Peyer's patch (tissue), 4 donors: ENCODE results near the gene ZNF778. TPM values are rescaled to one million over a fixed set of nuclear protein-coding genes. Genes with fewer than 3 reads are reported as not detected.
"Not testable (repeated sequence)": the region's sequence is repeated elsewhere in the genome, so short reads cannot be mapped to it uniquely, and the experiment has no call there.

Source experiments
- DNase-seq, 3 donors: peaks; one replicate each; pipeline ENCODE4 v3.0.0-alpha.2; 2017 to 2019
- H3K27ac ChIP-seq, 4 donors: fragments of 200-600 bp; sonication (generic); one replicate each; pipeline ENCODE4 v1.5.1; 2016 to 2019
- H3K27me3 ChIP-seq, 2 donors: fragments of 200-600 bp; sonication (generic); one replicate each; pipeline ENCODE4 v1.5.1; 2019
- H3K36me3 ChIP-seq, 3 donors: fragments of 200-600 bp; sonication (generic); one replicate each; pipeline ENCODE4 v1.5.1; 2016 to 2019
- H3K4me1 ChIP-seq, 4 donors: fragments of 200-600 bp; sonication (generic); one replicate each; pipeline ENCODE4 v1.5.1; 2016 to 2019
- H3K4me3 ChIP-seq, 4 donors: fragments of 200-600 bp; sonication (generic); 1 replicate in 3 of 4; 2 replicates in 1 of 4; pipeline ENCODE4 v1.5.1; 2016 to 2019; ENCODE audit warnings: mild to moderate bottlenecking in 1 of 4
- H3K9me3 ChIP-seq, 4 donors: fragments of 200-600 bp; sonication (generic); one replicate each; pipeline ENCODE4 v1.5.1; 2016 to 2019; ENCODE audit warnings: mild to moderate bottlenecking in 1 of 4
- CTCF ChIP-seq, 6 experiments: fragments of 450-650 bp in 4 of 6; fragments of 200-600 bp in 2 of 6; sonication (generic) in 1 of 6; IDR thresholded peaks; one replicate each; pipeline ENCODE4 v1.5.1; 2017 to 2019; ENCODE audit warnings: antibody characterized with exemption in 6 of 6, mild to moderate bottlenecking in 3 of 6, moderate library complexity in 1 of 6
- POLR2A ChIP-seq, 2 donors: fragments of 450-650 bp; IDR thresholded peaks; one replicate each; pipeline ENCODE4 v1.5.1; 2017; ENCODE audit warnings: antibody characterized with exemption in 2 of 2, mild to moderate bottlenecking in 2 of 2, moderate library complexity in 2 of 2
- total RNA-seq, 4 donors: library from RNA; depleted of rRNA; stranded (reverse); fragments of >200 nt; gene quantifications; one replicate each; pipeline ENCODE4 v1.1.0, GENCODE V29; 2016

ZNF778 gene
- total RNA-seq, 4 donors from 2014 or later: 4.1 to 16.9 (median 10.7) TPM

- Histone ChIP-seq H3K4me1 (peaks cover 0 to 10% (median 3%) of the 10 kb centered on the region in 4 donors), H3K36me3 (no peaks in the 10 kb centered on the region), H3K4me3 (no peak overlapping the region), H3K27ac (no peak overlapping the region), H3K9me3 (no peaks in the 10 kb centered on the region), H3K27me3 (no peaks in the 10 kb centered on the region)
- no peak for DNase-seq
- TF ChIP-seq POLR2A (IDR thresholded peaks at IDR 0.05) (no peak), CTCF (IDR thresholded peaks at IDR 0.05) (no peak)
Measured at GRCh38 chr16:89187770-89188392, 29.6 kb upstream of the ZNF778 start.

DNA sequence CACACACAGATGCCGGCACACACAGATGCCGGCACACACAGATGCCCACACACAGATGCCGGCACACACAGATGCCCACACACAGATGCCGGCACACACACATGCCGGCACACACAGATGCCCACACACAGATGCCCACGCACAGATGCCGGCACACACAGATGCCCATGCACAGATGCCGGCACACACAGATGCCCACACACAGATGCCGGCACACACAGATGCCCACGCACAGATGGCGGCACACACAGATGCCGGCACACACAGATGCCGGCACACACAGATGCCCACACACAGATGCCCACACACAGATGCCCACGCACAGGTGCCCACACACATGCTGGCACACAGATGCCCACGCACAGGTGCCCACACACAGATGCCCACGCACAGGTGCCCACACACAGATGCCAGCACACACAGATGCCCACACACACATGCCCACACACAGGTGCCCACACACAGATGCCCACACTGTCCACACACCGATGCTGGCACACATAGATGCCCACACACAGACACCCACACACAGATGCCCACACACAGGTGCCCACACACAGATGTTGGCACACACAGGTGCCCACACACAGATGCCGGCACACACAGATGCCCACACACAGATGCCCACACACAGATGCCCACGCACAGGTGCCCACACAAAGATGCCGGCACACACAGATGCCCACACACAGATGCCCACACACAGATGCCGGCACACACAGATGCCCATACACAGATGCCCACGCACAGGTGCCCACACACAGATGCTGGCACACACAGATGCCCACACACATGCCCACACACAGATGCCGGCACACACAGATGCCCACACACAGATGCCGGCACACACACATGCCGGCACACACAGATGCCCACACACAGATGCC, 28.8 kb upstream of the ZNF778 start:
- not testable (repeated sequence) for H3K27me3 ChIP-seq, H3K4me3 ChIP-seq, H3K36me3 ChIP-seq, H3K27ac ChIP-seq, H3K9me3 ChIP-seq, DNase-seq
- peaks cover 0 to 10% (median 3%) of the 10 kb centered on the region in 4 donors for H3K4me1 ChIP-seq

GRCh38 chr16:89189358-89190025, 28.0 kb upstream of the ZNF778 start:
- H3K27me3 ChIP-seq: no peaks in the 10 kb centered on the region
- H3K36me3 ChIP-seq: no peaks in the 10 kb centered on the region
- H3K4me1 ChIP-seq: peaks cover 0 to 10% (median 3%) of the 10 kb centered on the region in 4 donors
- H3K4me3 ChIP-seq: no peak overlapping the region
- no peak for DNase-seq
- H3K27ac ChIP-seq: no peak overlapping the region
- H3K9me3 ChIP-seq: no peaks in the 10 kb centered on the region
- TF ChIP-seq POLR2A (IDR thresholded peaks at IDR 0.05) (no peak), CTCF (IDR thresholded peaks at IDR 0.05) (no peak)

- H3K36me3 ChIP-seq: no peaks in the 10 kb centered on the region
- no peak overlapping the region for H3K27ac ChIP-seq
- TF ChIP-seq POLR2A (IDR thresholded peaks at IDR 0.05) (no peak), CTCF (IDR thresholded peaks at IDR 0.05) (no peak)
- peaks cover 0 to 10% (median 3%) of the 10 kb centered on the region in 4 donors for H3K4me1 ChIP-seq
- peak in 1 of 3 donors; percentile 44 for DNase-seq
- no peaks in the 10 kb centered on the region for H3K27me3 ChIP-seq
- H3K9me3 ChIP-seq: no peaks in the 10 kb centered on the region
- no peak overlapping the region for H3K4me3 ChIP-seq
Measured at GRCh38 chr16:89190150-89190958, 27.1 kb upstream of the ZNF778 start.

DNA sequence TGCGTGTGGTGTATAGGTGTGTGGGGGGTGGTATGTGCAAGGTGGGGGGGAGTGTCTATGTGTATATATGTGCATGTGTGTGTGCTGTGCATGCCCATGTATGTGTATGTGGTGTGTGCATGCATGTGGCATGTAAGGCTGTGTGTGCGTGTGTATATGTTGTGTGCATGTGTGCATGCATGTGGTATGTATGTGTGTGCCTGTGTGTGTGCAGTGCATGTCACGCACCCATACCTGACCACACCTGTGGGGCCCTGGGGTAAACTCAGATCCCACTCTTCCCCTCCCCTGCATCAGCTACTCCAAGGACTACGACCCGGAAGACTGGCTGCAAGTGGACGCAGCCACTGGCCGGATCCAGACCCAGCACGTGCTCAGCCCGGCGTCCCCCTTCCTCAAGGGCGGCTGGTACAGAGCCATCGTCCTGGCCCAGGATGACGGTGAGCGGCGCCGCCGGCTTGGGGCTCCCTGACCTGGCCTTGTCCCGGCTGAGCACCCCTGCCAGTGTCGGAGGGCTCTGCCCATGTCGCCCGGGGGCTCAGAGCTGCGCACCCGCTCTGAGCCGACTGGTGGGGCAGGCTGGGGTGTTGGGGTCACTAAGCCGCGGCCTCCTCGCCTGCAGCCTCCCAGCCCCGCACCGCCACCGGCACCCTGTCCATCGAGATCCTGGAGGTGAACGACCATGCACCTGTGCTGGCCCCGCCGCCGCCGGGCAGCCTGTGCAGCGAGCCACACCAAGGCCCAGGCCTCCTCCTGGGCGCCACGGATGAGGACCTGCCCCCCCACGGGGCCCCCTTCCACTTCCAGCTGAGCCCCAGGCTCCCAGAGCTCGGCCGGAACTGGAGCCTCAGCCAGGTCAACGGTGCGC, 26.2 kb upstream of the ZNF778 start:
- Histone ChIP-seq H3K27me3 (no peaks in the 10 kb centered on the region), H3K27ac (no peak overlapping the region), H3K4me1 (peaks cover 0 to 10% (median 3%) of the 10 kb centered on the region in 4 donors), H3K36me3 (no peaks in the 10 kb centered on the region), H3K9me3 (no peaks in the 10 kb centered on the region), H3K4me3 (peak overlapping the region in 2 of 4 donors; percentile 49)
- peak in 1 of 3 donors; percentile 49 for DNase-seq
- TF ChIP-seq POLR2A (IDR thresholded peaks at IDR 0.05) (no peak), CTCF (IDR thresholded peaks at IDR 0.05) (no peak)
